ENCODE data around the gene LRRC45. TPM values are rescaled to one million over a fixed set of nuclear protein-coding genes. Genes with fewer than 3 reads are reported as not detected.
A peak's percentile ranks its signal among the peaks of the same experiment; 100 is the strongest.

The LRRC45 gene
- total RNA-seq, 2 experiments from 2014 or later = 41.2 to 52.0 TPM

DNA sequence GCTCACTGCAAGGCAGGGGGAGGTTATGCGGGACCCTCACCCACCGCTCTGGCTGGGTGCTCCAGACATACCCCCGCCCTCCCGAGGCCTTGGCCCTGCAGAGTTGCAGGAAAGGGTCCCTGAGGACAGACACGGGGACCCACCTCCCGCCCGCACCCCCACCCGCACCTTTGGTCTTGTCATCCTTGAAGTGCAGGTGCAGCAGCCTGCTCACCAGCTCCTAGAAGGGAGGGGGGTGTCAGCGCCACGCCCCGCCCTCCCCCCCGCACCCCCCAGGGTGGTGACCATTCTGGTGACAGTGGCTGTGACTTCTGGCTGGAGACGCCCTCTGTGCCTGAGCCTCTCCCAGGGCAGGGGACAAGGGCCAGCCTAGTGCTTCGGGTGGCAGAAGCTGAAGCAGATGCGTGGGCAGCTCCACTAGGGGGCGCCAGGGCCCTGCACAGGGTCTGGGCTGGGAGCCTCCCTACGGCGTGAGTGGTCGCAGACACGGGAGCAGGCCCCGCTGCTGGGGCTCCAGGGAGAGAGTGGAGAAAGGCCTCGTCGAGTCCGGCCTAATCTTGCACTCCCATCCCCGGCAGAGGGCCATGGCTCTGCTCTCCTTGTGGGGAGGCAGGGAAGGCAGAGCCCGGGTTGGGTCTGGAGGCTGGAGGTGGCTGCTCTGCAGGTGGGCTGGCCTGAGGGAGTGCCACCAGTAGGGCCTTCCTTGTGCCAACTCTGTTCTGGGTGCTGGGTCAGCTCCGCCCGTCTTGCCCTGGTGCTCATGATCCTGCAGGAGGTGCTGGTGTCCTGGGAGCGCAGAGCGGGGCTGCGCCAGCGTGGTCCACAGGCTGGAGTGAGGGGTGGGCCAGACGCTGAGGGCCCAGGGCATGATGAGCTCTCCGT, 3.2 kb upstream of the LRRC45 start:
- peak overlapping the region; percentile 87; the same call in 1 of the 2 replicates for H3K4me2 ChIP-seq (ENCODE audit: low read length)

GRCh38 chr17:82020572-82021106, 2.5 kb upstream of the LRRC45 start:
- H2AFZ ChIP-seq (ENCODE audit: low read length) = no peak overlapping the region
- peaks cover 30% of the 10 kb centered on the region for H3K4me1 ChIP-seq (ENCODE audit: insufficient read depth, low read length, poor library complexity, severe bottlenecking)
- ChIA-PET CTCF (ENCODE audit: unreplicated experiment) (interaction anchor here (0.6 to 3.8 kb wide), 7 partner anchors 17 to 161 kb away, joined by 3 to 19 read pairs (median 3); partner anchors contain the start of genes ASPSCR1 and DCXR), POLR2A (interaction anchor here (0.9 to 1.1 kb wide), 2 partner anchors 17 to 20 kb away, joined by 3 read pairs; partner anchors contain the start of gene DCXR)
- no peak overlapping the region for H3K27ac ChIP-seq (ENCODE audit: low read depth, low read length, poor library complexity, severe bottlenecking)
- peaks cover 12% of the 10 kb centered on the region; the same call in 1 of the 2 replicates for H3K79me2 ChIP-seq (ENCODE audit: insufficient read depth, low read depth, low read length)
- TF ChIP-seq CTCF (conservative IDR thresholded peaks at IDR 0.05; ENCODE audit: low read length) = no peak
- TF ChIP-seq EZH2phosphoT487 (IDR thresholded peaks at IDR 0.05; ENCODE audit: borderline replicate concordance, low read depth, low read length) = no peak
- intact Hi-C loops (cut with micrococcal nuclease; ENCODE audit: unreplicated experiment) = loop anchor here (1.0 to 2.0 kb wide), 2 partner anchors 61 to 150 kb away; partner anchors contain the start of gene ARHGDIA
- H3K4me2 ChIP-seq (ENCODE audit: low read length) = peak overlapping the region; percentile 87
- DNase-seq (ENCODE audit: low spot score) = no peak
- peaks cover 11% of the 10 kb centered on the region; the same call in 1 of the 2 replicates for H3K36me3 ChIP-seq (ENCODE audit: insufficient read depth, low read length)
- no peaks in the 10 kb centered on the region for H3K9me2 ChIP-seq (ENCODE audit: insufficient read depth, low read length)
- H3K9me3 ChIP-seq (ENCODE audit: low read length) = no peaks in the 10 kb centered on the region
- H3K4me3 ChIP-seq (ENCODE audit: low read depth, low read length, poor library complexity, severe bottlenecking) = peak overlapping the region; percentile 94
- no peaks in the 10 kb centered on the region for H4K20me1 ChIP-seq (ENCODE audit: insufficient read depth, low read length)
- no TSS peak for BruUV-seq (replicated peaks)

More for the DNA sequence above, 3.2 kb upstream of the LRRC45 start:
- no TSS peak for BruUV-seq (replicated peaks)
- H3K9me2 ChIP-seq (ENCODE audit: insufficient read depth, low read length) = no peaks in the 10 kb centered on the region
- no peaks in the 10 kb centered on the region for H3K9me3 ChIP-seq (ENCODE audit: low read length)
- H2AFZ ChIP-seq (ENCODE audit: low read length) = no peak overlapping the region
- intact Hi-C loops (cut with micrococcal nuclease; ENCODE audit: unreplicated experiment) = loop anchor here (2.0 kb wide), 1 partner anchor 149 kb away; the partner anchor contains the start of gene ARHGDIA
- ChIA-PET CTCF (ENCODE audit: unreplicated experiment) (interaction anchor here (0.6 to 3.8 kb wide), 5 partner anchors 18 to 160 kb away, joined by 3 to 19 read pairs (median 3); partner anchors contain the start of genes ASPSCR1 and DCXR), POLR2A (interaction anchor here (1.1 kb wide), 1 partner anchor 20 kb away, joined by 3 read pairs; no protein-coding TSS in a partner anchor)
- H3K36me3 ChIP-seq (ENCODE audit: insufficient read depth, low read length) = peaks cover 11% of the 10 kb centered on the region; the same call in 1 of the 2 replicates
- DNase-seq (ENCODE audit: low spot score) = peak; percentile 86
- H4K20me1 ChIP-seq (ENCODE audit: insufficient read depth, low read length) = no peaks in the 10 kb centered on the region
- peaks cover 30% of the 10 kb centered on the region for H3K4me1 ChIP-seq (ENCODE audit: insufficient read depth, low read length, poor library complexity, severe bottlenecking)
- H3K79me2 ChIP-seq (ENCODE audit: insufficient read depth, low read depth, low read length) = peaks cover 12% of the 10 kb centered on the region; the same call in 1 of the 2 replicates
- TF ChIP-seq CTCF (conservative IDR thresholded peaks at IDR 0.05; ENCODE audit: low read length) = peak; percentile 97
- TF ChIP-seq EZH2phosphoT487 (IDR thresholded peaks at IDR 0.05; ENCODE audit: borderline replicate concordance, low read depth, low read length) = no peak
- no peak overlapping the region for H3K27ac ChIP-seq (ENCODE audit: low read depth, low read length, poor library complexity, severe bottlenecking)
- no peak overlapping the region for H3K4me3 ChIP-seq (ENCODE audit: low read depth, low read length, poor library complexity, severe bottlenecking)
